T47D (cell line): Measurements from ENCODE around the gene ASB10.

Source experiments
- DNase-seq, 2 experiments: peaks; one replicate each; pipeline versions ENCODE4 v3.0.0 to v3.0.0-alpha.2; 2011 to 2012; ENCODE audit warnings: low read depth in 1 of 2, low spot score in 1 of 2
- JUND ChIP-seq: IDR thresholded peaks from 2 replicates; pipeline ENCODE4 v1.6.1; 2012; ENCODE audit warnings: low read depth
- in situ Hi-C: cut with HindIII; loops from 2 replicates; pipeline ENCODE4 v1.10.0; 2016; ENCODE audit warnings: low sequenced_read_pairs, low pct_unique_long_range_greater_than_20kb

ASB10 gene

DNA sequence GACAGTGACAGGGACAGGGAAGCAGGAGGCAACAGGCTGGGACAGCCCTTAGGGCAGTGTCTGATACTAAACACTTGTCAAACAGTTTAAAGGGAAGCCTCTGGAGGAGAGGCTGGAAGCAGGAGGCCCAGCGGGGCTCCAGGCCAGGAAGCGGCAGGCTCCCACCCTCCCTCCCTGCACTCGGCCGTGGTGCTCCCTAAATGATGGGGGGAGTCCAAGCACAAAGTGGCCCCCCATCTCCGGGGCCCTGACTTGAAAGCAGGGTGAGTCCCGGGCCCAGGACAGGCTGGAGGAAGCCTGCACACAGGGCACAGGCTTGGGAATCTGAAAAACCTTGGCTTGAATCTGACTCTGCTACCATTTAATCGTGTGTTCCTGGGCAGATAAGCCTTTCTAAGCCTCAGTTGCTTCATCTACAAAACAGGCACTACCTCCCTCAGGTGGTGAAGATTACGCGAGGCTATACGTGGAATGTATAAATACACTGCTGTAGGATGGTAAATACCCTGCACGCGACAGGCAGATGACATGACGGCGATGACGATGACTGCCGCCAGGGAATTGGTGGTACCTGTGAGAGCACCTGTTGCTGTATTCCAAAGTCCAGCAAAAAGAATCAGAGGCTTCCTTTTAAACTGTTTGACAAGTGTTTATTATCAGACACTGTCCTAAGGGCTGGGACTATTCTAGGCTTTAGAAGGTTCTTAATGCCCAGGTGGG is 53.6 kb downstream of the ASB10 start:
- no peak for TF ChIP-seq JUND
- in situ Hi-C loops, result no loop called here
- no peak for DNase-seq

DNA sequence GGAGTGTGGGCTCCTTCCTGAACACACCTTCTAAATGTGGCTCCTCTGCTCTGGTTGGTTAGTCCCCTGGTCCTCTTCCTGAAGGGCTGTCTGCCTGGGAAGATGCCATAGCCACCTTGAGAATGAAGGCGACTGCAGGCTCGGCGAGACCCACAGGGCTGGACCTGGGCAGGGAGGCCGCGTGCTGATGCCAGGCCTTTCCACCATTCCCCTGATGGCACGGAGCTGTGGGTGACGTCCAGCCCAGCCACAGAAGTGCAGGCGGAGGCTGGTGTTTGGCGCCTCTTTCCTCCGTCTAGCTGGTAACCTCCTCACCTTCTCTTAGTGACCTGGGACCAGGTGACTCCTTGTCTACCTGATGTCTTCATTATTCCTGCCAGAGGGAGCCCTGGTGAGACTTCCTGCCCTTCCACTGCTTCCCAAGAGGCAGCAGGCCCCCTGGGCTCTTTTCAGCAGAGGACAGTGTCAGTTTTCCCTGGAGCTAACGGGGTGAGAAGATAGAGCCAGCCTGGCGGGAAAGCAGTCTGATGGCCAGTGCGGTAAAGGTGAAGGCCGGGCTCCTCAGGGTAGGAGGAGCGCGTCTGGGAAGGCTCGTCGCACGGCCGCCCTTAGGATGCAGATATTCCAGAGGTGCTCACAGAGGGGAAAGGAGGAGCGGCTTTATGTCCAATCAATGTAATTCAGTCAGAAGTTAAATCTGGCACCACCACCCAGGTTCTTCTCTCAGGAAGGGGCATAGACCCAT is 54.4 kb downstream of the ASB10 start:
- TF ChIP-seq JUND, result no peak
- DNase-seq, result no peak
- in situ Hi-C loops, result no loop called here

DNA sequence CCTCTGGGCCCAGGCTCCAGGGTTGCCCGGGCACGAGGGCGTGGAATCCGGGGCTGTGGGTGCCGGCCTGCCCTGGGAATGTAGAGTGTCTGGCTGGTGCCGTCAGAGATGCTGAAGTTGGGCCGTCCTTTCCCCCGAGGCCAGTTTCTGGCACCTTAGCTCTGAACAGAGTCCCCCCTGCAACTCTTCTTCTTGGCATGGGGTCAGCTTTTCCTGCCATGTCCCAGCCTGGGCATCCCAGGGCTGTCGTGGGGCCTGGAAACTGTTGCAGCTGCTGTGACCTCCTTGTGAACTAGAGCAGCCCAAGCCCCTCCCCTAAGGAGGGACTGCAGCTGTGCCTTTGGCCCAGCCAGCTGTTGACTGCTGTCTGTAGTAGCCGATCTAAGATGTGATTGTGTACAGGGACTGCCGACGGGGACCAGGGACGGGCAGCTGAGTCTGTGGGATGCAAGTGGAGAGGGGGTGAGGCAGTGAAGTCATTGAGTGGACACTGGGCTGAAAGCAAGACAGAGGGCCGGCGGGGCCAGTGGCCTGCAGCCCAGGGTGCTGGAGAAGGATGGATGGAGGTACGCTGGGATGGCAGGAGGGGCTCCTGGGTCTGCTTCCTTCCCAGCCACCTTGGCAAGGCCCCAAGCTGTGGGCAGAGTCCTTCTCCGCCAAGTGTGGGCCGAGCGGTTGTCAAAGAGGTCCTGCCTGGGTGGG is 55.3 kb downstream of the ASB10 start:
- no peak for TF ChIP-seq JUND
- in situ Hi-C loops, result no loop called here
- DNase-seq, result no peak

DNA sequence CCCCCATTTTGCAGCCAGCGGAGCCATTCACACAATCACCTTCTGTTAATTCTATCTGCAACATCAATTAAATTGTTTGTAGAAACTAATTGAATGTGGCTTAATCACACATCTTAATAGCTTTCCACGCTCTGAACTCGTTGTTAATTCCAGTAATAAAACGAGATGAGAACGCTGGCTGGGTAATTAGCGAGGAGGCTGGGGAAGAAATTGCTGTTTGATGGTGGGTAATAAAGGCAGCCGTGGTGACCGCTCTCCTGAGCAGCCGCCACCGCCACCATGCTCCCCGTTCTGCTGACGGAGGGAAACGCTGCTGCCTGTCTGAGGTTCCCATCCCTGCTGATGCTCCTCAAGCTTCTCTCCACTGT is 55.8 kb downstream of the ASB10 start:
- in situ Hi-C loops, result no loop called here

DNA sequence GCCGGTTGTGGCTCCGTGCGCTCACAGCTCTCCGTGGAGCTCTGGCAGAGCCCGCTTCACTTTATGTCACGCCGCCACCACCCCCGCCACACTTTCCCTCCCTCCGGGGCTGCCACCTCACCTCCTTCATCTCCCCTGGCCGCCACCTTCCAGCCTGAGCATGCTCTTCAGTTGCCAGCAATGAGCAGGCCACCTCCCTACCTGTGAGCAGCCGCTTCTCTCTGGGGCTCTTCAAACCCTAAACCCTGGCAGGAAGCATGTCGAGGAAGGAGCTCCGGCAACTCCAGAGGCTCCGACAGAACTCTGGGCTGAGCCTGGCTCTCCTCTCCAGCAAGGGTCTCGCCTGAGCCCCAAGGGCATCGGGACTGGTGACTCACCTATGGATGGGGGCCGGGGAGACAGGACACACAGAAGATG is 56.3 kb downstream of the ASB10 start:
- in situ Hi-C loops, result no loop called here
- DNase-seq, result no peak
- TF ChIP-seq JUND, result no peak

More for the DNA sequence above, 55.8 kb downstream of the ASB10 start:
- TF ChIP-seq JUND, result no peak
- DNase-seq, result no peak

DNA sequence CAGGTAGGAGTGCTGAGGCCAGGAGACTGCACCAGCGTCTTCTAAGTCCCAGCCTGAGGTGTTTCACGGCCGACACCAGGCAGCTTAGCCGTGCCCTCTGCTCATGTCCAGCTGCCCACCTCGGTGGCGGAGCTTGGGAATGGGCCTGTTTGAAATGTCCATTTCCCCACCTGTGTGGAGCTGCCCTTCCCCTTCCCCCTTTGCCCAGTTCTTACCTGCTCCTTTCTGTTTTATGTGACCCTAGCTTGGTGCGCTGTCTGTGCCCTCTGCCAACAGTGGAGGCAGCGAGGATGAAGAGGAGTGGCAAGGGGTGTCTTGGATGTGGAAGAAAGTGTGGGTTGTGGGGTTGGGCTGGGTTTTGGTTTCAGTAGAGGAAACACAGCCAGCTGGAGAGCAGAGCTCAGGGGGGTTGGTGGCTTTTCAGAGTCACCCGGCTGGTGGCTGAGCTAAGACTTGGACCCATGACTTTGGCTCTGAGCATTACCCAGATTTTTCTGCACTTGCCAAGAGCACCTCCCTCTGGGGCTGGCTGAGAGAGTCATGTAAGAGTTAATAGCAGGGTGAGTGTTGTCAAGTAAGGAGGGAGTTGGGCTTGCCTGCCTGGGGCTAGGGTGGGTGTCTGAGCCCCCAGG is 57.0 kb downstream of the ASB10 start:
- in situ Hi-C loops, result no loop called here
- no peak for DNase-seq
- no peak for TF ChIP-seq JUND

DNA sequence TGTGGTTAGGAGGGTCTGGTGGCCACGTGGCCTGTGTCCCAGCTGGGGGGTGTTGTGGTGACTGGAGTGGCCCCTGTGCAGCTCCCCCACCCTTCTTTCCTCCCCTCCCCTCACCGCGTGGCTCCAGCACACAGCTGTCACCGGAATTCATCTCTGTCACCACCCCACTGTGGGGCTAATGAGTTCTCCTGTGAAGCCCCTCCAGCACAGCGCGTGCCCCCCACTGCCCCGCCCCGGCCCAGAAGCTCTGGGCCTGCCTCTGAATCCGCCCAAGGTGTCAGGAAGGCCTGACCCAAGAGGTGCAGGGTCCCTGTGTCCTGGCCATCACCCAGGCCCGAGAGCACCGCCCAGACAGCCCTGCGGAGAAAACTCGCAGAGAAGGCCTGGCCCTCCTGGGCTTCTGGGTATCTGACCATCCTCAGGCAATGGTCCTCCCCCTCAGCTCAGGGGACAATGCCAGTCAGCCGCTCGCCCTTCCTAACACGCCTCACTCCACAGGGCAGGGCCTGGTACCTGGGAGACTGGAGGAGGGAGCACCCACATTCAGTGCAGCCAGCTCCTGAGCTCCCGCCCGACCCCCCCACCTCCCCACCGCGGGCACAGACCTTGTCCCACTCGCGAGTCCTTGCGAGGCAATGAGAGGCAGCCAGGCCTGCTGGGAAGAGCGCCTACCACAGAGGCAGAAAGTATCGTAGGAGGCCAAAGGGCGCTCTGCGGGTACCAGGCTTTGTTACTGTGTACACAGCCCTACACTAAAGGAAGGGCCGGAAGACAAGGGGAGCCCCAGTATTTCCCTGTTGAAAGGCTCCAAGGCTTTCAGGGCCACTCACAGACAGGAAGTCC is 57.7 kb downstream of the ASB10 start:
- DNase-seq, result no peak
- TF ChIP-seq JUND, result no peak
- in situ Hi-C loops, result no loop called here

DNA sequence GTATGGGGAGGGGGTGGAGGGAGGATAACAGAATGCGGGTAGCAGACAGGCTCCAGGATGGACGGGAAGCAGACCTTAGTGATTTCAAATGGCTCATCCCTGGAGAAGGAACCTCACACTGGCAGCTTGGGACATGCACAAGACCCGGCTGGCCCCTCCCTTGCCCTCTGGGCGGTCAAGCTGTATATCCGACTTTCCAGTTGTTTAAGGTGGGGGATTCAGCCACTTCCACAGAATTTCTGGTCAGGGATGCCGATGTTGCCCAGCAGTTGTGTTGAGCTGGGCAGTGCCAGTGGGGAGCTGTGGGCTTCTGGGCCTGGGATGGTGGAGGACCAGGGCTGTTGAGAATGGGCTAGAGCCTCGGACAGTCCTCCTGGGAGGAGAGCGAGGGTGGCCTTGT is 58.3 kb downstream of the ASB10 start:
- TF ChIP-seq JUND, result no peak
- in situ Hi-C loops, result no loop called here
- no peak for DNase-seq

DNA sequence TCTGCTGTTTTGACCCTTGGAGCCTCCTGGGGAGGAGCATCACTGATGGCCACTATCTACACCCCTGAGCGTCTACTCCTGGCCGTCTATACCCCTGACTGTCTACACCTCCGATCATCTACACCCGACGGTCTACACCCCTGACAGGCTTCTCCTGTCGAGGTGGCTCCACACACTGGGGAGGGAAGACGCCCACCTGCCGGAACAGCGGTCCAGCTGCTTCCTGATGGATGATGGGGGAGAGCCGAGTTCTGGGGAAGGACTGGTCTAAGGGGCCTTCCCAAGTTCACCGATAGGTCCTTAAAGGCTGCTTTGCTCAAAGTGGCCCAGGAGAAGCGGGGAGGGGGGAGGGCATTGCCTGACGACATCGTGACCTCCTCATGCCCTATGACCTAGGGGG is 58.9 kb downstream of the ASB10 start:
- no peak for TF ChIP-seq JUND

DNA sequence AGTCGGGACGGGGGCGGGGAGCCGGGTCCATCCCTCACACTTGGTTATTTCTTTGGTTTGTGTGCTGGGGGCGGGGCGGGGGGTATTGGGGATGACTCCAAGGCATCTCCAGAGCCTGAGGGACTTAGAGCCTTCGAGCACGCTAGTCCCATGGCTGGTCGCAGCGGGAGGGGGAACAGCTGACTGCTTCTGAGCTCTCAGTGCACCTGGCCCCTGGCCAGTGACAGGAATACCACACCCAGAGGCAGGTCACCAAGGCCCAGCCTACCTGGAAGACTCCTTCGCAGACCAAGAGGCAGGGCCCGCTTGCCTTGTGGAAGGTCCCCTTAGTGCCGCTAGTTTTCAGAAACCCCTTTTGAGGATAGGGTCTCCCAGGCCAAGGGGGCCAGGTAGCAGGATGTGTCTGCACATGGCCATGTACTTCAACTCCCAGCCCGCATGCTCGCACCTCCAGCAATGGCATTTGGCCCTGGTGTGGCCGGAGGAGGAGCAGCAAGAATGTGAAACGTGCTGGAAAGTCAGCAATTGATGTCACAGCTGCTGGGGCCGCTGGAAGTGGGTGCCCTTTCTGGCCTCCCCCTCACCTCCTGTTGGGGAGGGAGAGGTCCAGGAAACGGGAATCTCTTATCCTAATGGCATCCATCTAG is 60.4 kb downstream of the ASB10 start:
- TF ChIP-seq JUND, result no peak
- DNase-seq, result no peak
- in situ Hi-C loops, result no loop called here

More for the DNA sequence above, 58.9 kb downstream of the ASB10 start:
- DNase-seq, result no peak
- in situ Hi-C loops, result no loop called here

DNA sequence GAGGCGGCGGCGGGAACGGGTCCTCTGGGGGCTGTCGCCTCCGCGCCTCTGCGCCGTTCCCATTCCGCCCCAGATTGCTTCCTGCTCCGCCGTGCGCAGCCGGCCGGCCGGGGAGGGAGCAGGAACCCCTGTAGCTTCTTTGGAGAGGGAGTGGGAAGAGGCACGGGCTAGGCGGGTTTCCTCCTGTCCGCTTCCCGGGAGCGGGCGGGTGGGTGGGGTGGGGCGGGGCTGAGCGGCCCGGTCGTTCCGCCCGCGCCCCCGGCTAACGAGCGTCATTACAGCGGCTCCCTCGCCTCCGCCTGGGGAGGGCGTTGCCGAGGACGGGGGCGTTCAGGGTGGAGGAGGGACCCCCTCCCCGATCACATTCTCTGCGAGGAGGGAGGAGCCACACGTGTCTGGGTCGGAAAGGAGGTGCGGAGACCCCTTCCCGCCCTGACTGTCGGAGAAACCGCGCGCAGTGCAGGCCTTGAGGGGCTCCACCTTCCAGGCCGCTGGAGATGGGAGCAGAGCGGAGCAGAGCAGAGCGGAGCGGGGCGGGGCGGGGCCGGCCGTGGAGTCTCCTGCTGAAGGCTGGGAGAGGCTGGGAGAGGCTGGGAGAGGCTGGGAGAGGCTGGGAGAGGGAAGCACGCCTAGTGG is 61.1 kb downstream of the ASB10 start:
- no peak for TF ChIP-seq JUND
- in situ Hi-C loops, result no loop called here
- no peak for DNase-seq
